ENCODE data around the gene KCNK18.

The KCNK18 gene

DNA sequence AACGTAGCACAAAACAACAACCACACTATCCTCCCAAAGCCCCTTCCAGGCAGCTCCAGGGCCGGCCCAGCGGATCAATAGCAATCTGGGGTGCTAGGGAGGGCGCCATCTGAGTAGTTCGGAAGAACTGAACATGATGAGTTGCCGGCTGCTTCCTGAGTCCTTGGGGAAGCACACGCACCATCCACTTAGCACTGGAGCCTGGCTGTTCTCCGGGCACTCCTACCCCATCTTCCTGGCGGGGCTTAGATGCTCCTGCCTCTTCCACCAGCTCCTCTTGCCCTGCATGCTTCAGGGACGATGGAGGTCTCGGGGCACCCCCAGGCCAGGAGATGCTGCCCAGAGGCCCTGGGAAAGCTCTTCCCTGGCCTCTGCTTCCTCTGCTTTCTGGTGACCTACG is at the start of gene KCNK18:
KCNK18 (plus strand) TSS at position 301 of the 400 bp plus-strand sequence; CDS start at position 301, 0 bp downstream.
- no peak for DNase-seq (ENCODE audit: low read depth in 2 of 2)

- DNase-seq (ENCODE audit: low read depth in 2 of 2): no peak
These were observed 49.0 kb upstream of the KCNK18 start for GRCh38 chr10:117148284-117148683.

- no peak for DNase-seq (ENCODE audit: low read depth in 2 of 2)
These were observed 44.6 kb upstream of the KCNK18 start for GRCh38 chr10:117152668-117153067.

DNA sequence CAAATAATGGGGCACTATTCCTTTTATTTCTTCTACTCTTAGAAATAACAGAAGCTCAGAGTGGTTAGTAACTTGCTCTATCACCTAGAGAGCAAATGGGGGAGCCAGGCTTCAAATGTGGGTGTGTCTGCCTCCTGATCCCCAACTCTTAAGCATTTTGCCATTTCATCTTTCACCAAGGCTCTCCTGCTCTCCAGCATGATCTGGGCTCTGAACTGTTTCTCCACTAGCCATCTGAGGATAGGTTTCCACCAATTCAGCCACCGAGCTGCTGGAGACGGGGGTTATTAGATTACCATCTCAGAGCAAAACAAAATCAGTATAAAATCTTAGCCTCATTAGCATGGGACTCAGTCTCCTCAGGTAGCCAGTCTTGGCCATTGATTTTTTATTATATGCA is 39.0 kb upstream of the KCNK18 start:
- DNase-seq (ENCODE audit: low read depth in 2 of 2): no peak

DNA sequence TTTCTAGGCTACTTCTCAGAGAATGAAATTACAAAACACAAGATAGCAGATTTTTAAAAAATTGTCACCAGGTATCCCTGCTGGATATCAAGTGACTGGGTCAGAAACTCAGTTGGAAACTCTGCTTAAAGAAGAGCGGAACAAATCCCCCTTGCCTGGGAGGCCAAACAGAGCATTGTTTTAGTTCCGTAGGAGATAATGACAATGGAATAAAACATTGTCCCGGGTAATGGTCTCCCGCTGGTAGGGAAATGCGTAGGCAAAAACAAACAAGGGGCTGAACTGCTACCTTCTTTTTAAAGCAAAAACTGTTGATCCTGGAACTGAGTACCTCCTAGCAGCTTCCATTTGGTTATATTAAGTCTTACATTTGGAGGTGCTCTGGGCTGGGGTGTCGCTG is 37.9 kb upstream of the KCNK18 start:
- DNase-seq (ENCODE audit: low read depth in 2 of 2): no peak

DNA sequence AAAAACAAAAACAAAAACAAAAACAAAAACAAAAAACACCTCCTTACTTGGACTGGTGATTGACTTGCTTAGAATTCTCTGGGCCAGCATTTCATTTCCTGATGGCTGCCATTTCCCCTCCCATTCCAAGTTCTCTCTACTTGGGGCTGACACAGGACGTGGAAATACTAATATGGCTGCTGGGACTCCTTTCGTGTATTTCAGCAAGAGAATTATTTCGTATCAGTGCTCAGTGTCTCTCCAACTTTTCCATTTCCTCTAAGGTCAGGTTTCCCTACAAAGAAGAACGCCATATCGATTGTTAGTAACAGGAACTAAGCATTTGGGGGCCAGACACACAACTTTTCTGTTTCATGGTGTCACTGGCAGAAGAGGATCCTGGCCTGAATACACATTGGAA is 36.7 kb upstream of the KCNK18 start:
- DNase-seq (ENCODE audit: low read depth in 2 of 2): no peak

- DNase-seq (ENCODE audit: low read depth in 2 of 2): no peak
These were observed 35.8 kb upstream of the KCNK18 start for GRCh38 chr10:117161386-117162033.

GRCh38 chr10:117162093-117163060 is 34.9 kb upstream of the KCNK18 start:
- DNase-seq (ENCODE audit: low read depth in 2 of 2): no peak

- no peak for DNase-seq (ENCODE audit: low read depth in 2 of 2)
These were observed 34.0 kb upstream of the KCNK18 start for GRCh38 chr10:117163061-117163953.

DNA sequence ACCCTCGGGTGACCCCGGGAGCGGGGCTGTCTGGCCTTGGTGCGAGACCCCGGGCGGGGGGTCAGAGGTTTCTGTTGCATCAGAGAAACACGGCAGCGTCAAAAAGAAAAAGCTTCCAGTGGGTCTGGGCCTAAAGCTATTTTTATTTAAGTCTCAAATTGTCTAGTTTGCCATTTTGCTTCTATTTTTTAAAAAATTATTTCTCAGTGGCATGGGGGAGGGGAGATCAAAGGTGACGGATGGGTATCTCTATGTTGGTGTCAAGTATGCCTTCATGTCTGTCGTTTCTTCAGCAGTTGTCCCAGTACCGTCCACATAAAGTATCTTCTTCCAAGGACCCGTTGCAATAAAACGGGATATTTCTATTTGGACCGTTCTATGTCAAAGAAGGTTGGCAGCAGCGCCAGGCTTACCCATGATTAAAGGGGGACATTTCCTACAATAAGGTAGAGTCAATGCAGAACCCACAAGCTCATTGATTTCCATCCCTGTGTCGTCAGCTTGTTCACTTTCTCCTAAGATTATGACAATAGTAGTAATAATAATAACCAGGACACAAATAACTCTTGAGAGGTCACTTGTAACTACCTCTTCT is 33.2 kb upstream of the KCNK18 start:
- no peak for DNase-seq (ENCODE audit: low read depth in 2 of 2)

- DNase-seq (ENCODE audit: low read depth in 2 of 2): no peak
These were observed 32.4 kb upstream of the KCNK18 start for GRCh38 chr10:117164592-117165537.

GRCh38 chr10:117165538-117166417 is 31.5 kb upstream of the KCNK18 start:
- DNase-seq (ENCODE audit: low read depth in 2 of 2): peak in 1 of 2 donors; percentile 19

GRCh38 chr10:117166418-117167345 is 30.6 kb upstream of the KCNK18 start:
- no peak for DNase-seq (ENCODE audit: low read depth in 2 of 2)

DNA sequence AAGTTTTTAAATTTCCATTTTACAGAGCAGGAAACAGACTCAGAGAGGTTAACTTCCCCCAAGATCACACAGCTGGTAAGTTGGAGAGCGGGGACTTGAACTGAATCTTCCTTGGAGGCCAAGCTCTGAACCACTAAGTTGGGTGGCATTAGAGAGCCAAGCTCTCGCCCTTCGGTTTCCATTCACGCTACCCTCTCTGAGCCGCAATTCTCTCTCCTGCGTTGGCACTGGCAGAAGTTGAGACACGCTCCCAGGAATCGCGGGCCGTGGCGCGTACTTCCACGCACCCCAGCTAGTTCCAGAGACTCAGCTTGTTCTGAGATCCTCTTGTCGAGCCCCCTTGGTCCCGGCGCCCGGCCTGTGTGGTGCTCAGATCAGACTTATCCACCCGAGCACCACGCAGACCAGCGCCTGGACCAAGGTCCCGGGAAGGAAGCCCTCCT is 29.9 kb upstream of the KCNK18 start:
- no peak for DNase-seq (ENCODE audit: low read depth in 2 of 2)

DNA sequence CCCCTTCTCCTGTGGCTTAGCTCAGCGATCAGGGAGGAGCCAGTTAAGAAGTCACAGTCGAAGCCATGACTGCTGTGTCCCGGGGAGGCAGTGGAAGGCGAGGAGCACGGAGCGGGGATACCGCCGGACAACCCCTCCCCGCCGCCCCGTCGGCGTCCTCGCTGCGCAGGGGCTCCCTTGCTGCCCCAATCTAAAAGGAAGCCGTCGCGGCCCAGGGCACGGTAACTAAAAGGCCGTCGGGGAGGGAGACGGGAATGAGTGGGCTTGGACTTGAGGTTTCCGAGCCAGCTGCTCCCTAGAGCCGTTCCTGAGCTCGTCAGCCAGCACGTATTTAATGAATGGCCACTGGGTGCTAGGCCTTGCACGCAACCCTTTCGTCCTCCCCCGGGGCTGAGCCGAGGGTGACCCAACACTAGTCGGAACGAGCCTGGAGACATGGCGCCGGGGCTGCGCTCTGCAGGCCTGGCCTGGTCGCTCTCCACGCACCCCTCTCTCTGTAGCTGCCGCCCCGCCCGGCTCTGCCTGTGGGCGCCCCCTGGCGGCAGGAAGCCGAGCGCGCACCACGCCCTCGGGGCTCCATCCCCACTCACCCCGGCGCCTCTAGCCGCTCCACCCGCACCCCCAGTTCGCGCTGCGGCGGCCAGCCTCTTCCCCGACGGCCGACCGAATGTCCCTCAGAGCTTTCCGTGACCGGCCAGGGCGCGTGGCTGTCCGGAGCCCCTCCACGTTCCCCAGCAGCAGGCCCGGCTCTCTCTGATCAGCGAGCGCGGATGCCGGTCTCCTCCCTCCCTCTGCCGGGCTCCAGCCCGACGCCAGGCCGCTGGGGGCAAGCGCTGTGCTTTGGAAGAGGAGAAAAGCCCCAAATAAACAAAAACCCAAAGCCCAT is 29.3 kb upstream of the KCNK18 start:
- DNase-seq (ENCODE audit: low read depth in 2 of 2): peak; percentile 44 to 51

- DNase-seq (ENCODE audit: low read depth in 2 of 2): no peak
These were observed 28.6 kb upstream of the KCNK18 start for GRCh38 chr10:117168729-117169128.

DNA sequence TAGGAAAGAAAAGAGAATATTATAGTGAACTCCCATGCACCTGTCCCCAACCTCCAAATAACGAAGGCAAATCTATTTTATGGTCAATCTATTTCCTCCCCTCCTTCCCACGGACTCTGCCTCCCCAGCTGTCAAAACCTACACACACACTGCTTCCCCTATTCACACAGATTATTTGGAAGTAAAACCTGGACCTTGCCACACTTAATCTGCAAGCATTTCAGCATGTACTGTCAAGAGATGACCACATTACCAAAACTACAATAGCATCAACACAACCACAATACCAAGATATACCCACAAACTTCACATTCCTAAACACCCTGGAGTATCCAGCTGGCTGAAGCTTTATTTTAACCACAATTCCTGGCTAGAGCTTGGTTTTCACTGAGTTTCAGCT is 27.8 kb upstream of the KCNK18 start:
- no peak for DNase-seq (ENCODE audit: low read depth in 2 of 2)
